HEK293 (cell line): ENCODE data around the gene FIGLA.

Experiments
- CTCF ChIA-PET: fragments of 350-600 bp; formaldehyde crosslinking; extraction: SDS; loops from one replicate; lab custom pipeline; 2021; ENCODE audit warnings: antibody characterized with exemption; lab: Yijun Ruan, JAX
- POLR2A ChIA-PET: fragments of 300-600 bp; formaldehyde crosslinking; extraction: SDS; loops from one replicate; lab custom pipeline; 2020; ENCODE audit warnings: antibody characterized with exemption, inconsistent platforms; lab: Yijun Ruan, JAX
- H3K27ac ChIP-seq: fragments of 200-500 bp; sonication (Bioruptor generic); 2 replicates; pipeline ENCODE4 v1.5.1; 2014; ENCODE audit warnings: low read depth, low read length, control low read depth, inconsistent platforms; ENCODE audit errors: extremely low read depth
- H3K36me3 ChIP-seq, 2 experiments: fragments of 200-500 bp in 1 of 2; sonication (Bioruptor generic) in 1 of 2; 1 replicate in 1 of 2; 2 replicates in 1 of 2; pipeline ENCODE4 v1.5.1; 2014 to 2017; ENCODE audit warnings: inconsistent platforms in 2 of 2, low read length in 2 of 2; ENCODE audit not compliant: control insufficient read depth in 2 of 2, insufficient read depth in 1 of 2
- H3K4me1 ChIP-seq: fragments of 200-500 bp; sonication (Bioruptor generic); 2 replicates; pipeline ENCODE4 v1.5.1; 2014; ENCODE audit warnings: mild to moderate bottlenecking, low read length, inconsistent platforms; ENCODE audit not compliant: control insufficient read depth, insufficient read depth
- H3K4me3 ChIP-seq: 2 replicates; pipeline ENCODE4 v1.5.1; 2011; ENCODE audit warnings: low read depth, mild to moderate bottlenecking, control low read depth, low read length, moderate library complexity
- H3K9me3 ChIP-seq: fragments of 200-500 bp; sonication (Bioruptor generic); 2 replicates; pipeline ENCODE4 v1.5.1; 2014; ENCODE audit warnings: low read depth, low read length, inconsistent platforms; ENCODE audit not compliant: control insufficient read depth, insufficient read depth
- AEBP2 ChIP-seq: fragments of 450-650 bp; formaldehyde crosslinking; IDR thresholded peaks from 2 replicates; pipeline ENCODE4 v1.5.1; 2016; ENCODE audit warnings: missing biosample characterization, missing genetic modification characterization, borderline replicate concordance
- IKZF3 ChIP-seq: fragments of 450-650 bp; IDR thresholded peaks from 2 replicates; pipeline ENCODE4 v1.5.0; 2018; ENCODE audit warnings: missing biosample characterization, mild to moderate bottlenecking, missing genetic modification characterization, moderate library complexity
- KLF1 ChIP-seq: fragments of 450-650 bp; formaldehyde crosslinking; IDR thresholded peaks from 2 replicates; pipeline ENCODE4 v1.5.1; 2016; ENCODE audit warnings: missing biosample characterization, missing genetic modification characterization
- REPIN1 ChIP-seq: fragments of 450-650 bp; formaldehyde crosslinking; IDR thresholded peaks from 2 replicates; pipeline ENCODE4 v1.5.1; 2017; ENCODE audit warnings: missing biosample characterization, missing genetic modification characterization, low read depth
- SCRT1 ChIP-seq: fragments of 450-650 bp; formaldehyde crosslinking; IDR thresholded peaks from 2 replicates; pipeline ENCODE4 v1.5.1; 2016; ENCODE audit warnings: missing biosample characterization, missing genetic modification characterization, borderline replicate concordance
- SCRT2 ChIP-seq: fragments of 450-650 bp; formaldehyde crosslinking; IDR thresholded peaks from 2 replicates; pipeline ENCODE4 v1.5.1; 2016; ENCODE audit warnings: missing biosample characterization, missing genetic modification characterization
- SETDB1 ChIP-seq: IDR thresholded peaks from one replicate; pipeline ENCODE4 v1.6.1; 2017; ENCODE audit warnings: mild to moderate bottlenecking, low read length, moderate library complexity, mixed read lengths; ENCODE audit not compliant: insufficient read length
- ZBTB6 ChIP-seq: fragments of 450-650 bp; formaldehyde crosslinking; IDR thresholded peaks from 2 replicates; pipeline ENCODE4 v1.5.1; 2017; ENCODE audit warnings: missing biosample characterization, missing genetic modification characterization
- ZBTB8A ChIP-seq: fragments of 450-650 bp; formaldehyde crosslinking; IDR thresholded peaks from 2 replicates; pipeline ENCODE4 v1.5.1; 2016; ENCODE audit warnings: missing biosample characterization, missing genetic modification characterization
- ZNF302 ChIP-seq: fragments of 450-650 bp; formaldehyde crosslinking; IDR thresholded peaks from 2 replicates; pipeline ENCODE4 v1.5.1; 2016; ENCODE audit warnings: missing biosample characterization, missing genetic modification characterization, low read depth
- ZNF335 ChIP-seq: fragments of 450-650 bp; formaldehyde crosslinking; conservative IDR thresholded peaks from 2 replicates; pipeline ENCODE4 v1.5.1; 2016; ENCODE audit warnings: missing biosample characterization, missing genetic modification characterization
- ZNF501 ChIP-seq: fragments of 450-650 bp; formaldehyde crosslinking; IDR thresholded peaks from 2 replicates; pipeline ENCODE4 v1.5.1; 2016; ENCODE audit warnings: missing biosample characterization, missing genetic modification characterization
- ZNF555 ChIP-seq: fragments of 450-650 bp; formaldehyde crosslinking; conservative IDR thresholded peaks from 2 replicates; pipeline ENCODE4 v1.5.1; 2017; ENCODE audit warnings: missing biosample characterization, mild to moderate bottlenecking, missing genetic modification characterization, inconsistent platforms
- ZNF560 ChIP-seq: fragments of 450-650 bp; formaldehyde crosslinking; IDR thresholded peaks from 2 replicates; pipeline ENCODE4 v1.5.1; 2017; ENCODE audit warnings: missing biosample characterization, missing genetic modification characterization, borderline replicate concordance
- ZNF621 ChIP-seq: fragments of 450-650 bp; formaldehyde crosslinking; IDR thresholded peaks from 2 replicates; pipeline ENCODE4 v1.5.1; 2017; ENCODE audit warnings: missing biosample characterization, missing genetic modification characterization
- ZNF701 ChIP-seq: fragments of 450-650 bp; formaldehyde crosslinking; IDR thresholded peaks from 2 replicates; pipeline ENCODE4 v1.5.1; 2016; ENCODE audit warnings: missing biosample characterization, missing genetic modification characterization
- ZNF843 ChIP-seq: fragments of 450-650 bp; formaldehyde crosslinking; IDR thresholded peaks from 2 replicates; pipeline ENCODE4 v1.5.1; 2016; ENCODE audit warnings: missing biosample characterization, missing genetic modification characterization
- TF ChIP-seq, protein P1 (sequence below): sonication (generic); formaldehyde crosslinking; IDR thresholded peaks from 2 replicates; pipeline ENCODE4 v1.8.1; 2022; ENCODE audit warnings: mild to moderate bottlenecking, moderate library complexity, missing genetic modification reagents
- TF ChIP-seq, protein P2 (sequence below): fragments of 450-650 bp; formaldehyde crosslinking; IDR thresholded peaks from 2 replicates; pipeline ENCODE4 v1.5.1; 2016; ENCODE audit warnings: missing biosample characterization, missing genetic modification characterization
- TF ChIP-seq, protein P3 (sequence below): fragments of 450-650 bp; formaldehyde crosslinking; IDR thresholded peaks from 2 replicates; pipeline ENCODE4 v1.5.1; 2017; ENCODE audit warnings: missing biosample characterization, missing genetic modification characterization

FIGLA gene

DNA sequence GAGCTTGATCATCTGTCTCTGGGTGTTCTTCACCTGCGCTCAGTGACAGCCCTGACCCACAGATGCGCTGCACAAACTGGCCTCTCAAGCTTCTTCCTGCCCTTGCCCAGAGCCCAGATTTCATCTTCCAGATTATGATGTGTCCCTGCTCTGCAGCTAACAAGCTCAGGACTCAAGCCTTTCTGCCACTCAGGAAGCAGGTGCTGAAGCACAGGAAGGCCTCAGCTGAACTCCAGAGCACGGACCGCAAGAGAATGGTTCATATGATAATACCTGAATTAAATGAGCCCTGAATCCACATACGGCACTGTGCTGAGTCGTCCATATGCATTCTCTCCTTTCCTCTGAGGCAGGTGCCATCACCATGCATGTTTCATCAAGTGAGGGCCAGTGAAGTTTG lies 41.4 kb upstream of the FIGLA start (continued):
- TF ChIP-seq ZNF560 (tag by site-specific recombination) (no peak), ZNF555 (no peak)

GRCh38 chr2:70830366-70830765 lies 39.9 kb upstream of the FIGLA start:
- H3K36me3 ChIP-seq = peaks cover 0 to 10% of the 10 kb centered on the region in 2 experiments; a peak in 1 of 3 replicates
- ChIA-PET POLR2A (no interaction called here), CTCF (interaction anchor here (0.7 to 0.9 kb wide), 2 partner anchors 40 to 90 kb away, joined by 3 read pairs; no protein-coding TSS in a partner anchor)
- H3K27ac ChIP-seq = no peak overlapping the region
- H3K4me3 ChIP-seq = no peak overlapping the region
- TF ChIP-seq, protein P1, sequence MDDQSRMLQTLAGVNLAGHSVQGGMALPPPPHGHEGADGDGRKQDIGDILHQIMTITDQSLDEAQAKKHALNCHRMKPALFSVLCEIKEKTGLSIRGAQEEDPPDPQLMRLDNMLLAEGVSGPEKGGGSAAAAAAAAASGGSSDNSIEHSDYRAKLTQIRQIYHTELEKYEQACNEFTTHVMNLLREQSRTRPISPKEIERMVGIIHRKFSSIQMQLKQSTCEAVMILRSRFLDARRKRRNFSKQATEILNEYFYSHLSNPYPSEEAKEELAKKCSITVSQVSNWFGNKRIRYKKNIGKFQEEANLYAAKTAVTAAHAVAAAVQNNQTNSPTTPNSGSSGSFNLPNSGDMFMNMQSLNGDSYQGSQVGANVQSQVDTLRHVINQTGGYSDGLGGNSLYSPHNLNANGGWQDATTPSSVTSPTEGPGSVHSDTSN (CRISPR knock-in tag) = no peak
- no peaks in the 10 kb centered on the region for H3K9me3 ChIP-seq
- no peaks in the 10 kb centered on the region for H3K4me1 ChIP-seq

DNA sequence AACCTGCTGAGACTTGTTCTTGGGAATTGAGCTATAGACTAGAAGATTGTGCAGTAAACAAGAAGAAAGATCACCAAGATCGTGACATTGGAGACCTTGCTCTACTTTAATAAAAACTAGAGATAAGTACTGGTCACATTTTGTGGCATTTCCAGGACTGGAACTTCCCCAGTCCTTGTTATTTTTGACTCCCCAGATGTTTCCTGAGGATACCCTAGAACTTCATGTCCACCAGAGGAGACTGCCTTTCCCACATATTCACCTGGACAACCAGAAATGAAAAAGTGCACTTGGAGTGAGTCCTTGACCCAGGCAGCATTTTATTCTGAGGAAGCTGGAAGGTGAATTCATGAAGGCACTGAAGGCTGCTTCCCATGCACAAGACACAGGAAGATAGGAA lies 39.5 kb upstream of the FIGLA start:
- no peaks in the 10 kb centered on the region for H3K4me1 ChIP-seq
- no peak for TF ChIP-seq AEBP2 (tag by site-specific recombination)
- H3K9me3 ChIP-seq = no peaks in the 10 kb centered on the region
- no peak overlapping the region for H3K4me3 ChIP-seq
- ChIA-PET POLR2A (no interaction called here), CTCF (interaction anchor here (0.7 to 0.9 kb wide), 3 partner anchors 41 to 92 kb away, joined by 3 read pairs; no protein-coding TSS in a partner anchor)
- peaks cover 0 to 10% of the 10 kb centered on the region in 2 experiments; a peak in 1 of 3 replicates for H3K36me3 ChIP-seq
- no peak overlapping the region for H3K27ac ChIP-seq

- no peak overlapping the region for H3K27ac ChIP-seq
- TF ChIP-seq REPIN1 (tag by site-specific recombination) (no peak), SCRT2 (no peak), ZNF701 (tag by site-specific recombination) (no peak), ZNF621 (tag by site-specific recombination) (no peak), ZNF302 (tag by site-specific recombination) (no peak), ZNF843 (tag by site-specific recombination) (no peak), ZBTB6 (tag by site-specific recombination) (no peak), ZNF560 (tag by site-specific recombination) (no peak), IKZF3 (no peak), ZNF335 (tag by site-specific recombination) (no peak), SCRT1 (no peak), ZNF501 (tag by site-specific recombination) (no peak), ZBTB8A (tag by site-specific recombination) (no peak), SETDB1 (no peak), KLF1 (tag by site-specific recombination) (no peak)
- TF ChIP-seq, protein P2, sequence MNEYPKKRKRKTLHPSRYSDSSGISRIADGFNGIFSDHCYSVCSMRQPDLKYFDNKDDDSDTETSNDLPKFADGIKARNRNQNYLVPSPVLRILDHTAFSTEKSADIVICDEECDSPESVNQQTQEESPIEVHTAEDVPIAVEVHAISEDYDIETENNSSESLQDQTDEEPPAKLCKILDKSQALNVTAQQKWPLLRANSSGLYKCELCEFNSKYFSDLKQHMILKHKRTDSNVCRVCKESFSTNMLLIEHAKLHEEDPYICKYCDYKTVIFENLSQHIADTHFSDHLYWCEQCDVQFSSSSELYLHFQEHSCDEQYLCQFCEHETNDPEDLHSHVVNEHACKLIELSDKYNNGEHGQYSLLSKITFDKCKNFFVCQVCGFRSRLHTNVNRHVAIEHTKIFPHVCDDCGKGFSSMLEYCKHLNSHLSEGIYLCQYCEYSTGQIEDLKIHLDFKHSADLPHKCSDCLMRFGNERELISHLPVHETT (tag by site-specific recombination) = no peak
- TF ChIP-seq, protein P3, sequence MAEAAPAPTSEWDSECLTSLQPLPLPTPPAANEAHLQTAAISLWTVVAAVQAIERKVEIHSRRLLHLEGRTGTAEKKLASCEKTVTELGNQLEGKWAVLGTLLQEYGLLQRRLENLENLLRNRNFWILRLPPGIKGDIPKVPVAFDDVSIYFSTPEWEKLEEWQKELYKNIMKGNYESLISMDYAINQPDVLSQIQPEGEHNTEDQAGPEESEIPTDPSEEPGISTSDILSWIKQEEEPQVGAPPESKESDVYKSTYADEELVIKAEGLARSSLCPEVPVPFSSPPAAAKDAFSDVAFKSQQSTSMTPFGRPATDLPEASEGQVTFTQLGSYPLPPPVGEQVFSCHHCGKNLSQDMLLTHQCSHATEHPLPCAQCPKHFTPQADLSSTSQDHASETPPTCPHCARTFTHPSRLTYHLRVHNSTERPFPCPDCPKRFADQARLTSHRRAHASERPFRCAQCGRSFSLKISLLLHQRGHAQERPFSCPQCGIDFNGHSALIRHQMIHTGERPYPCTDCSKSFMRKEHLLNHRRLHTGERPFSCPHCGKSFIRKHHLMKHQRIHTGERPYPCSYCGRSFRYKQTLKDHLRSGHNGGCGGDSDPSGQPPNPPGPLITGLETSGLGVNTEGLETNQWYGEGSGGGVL = no peak
- H3K36me3 ChIP-seq = peaks cover 0 to 10% of the 10 kb centered on the region in 2 experiments; a peak in 1 of 3 replicates
- no peak overlapping the region for H3K4me3 ChIP-seq
- H3K4me1 ChIP-seq = no peaks in the 10 kb centered on the region
- H3K9me3 ChIP-seq = no peaks in the 10 kb centered on the region
- POLR2A ChIA-PET = no interaction called here
- CTCF ChIA-PET = interaction anchor here (0.5 to 1.0 kb wide), 3 partner anchors 15 to 119 kb away, joined by 3 to 4 read pairs (median 3); no protein-coding TSS in a partner anchor
These were observed 38.7 kb upstream of the FIGLA start for GRCh38 chr2:70828914-70829824.
